Liver (tissue), 9 donors: ENCODE data around the gene EFEMP2. TPM values are rescaled to one million over a fixed set of nuclear protein-coding genes. Genes with fewer than 3 reads are reported as not detected.
"Not testable (repeated sequence)": the region's sequence is repeated elsewhere in the genome, so short reads cannot be mapped to it uniquely, and the experiment has no call there.

Experiments used
- DNase-seq: peaks from one replicate; pipeline ENCODE4 v3.0.0-alpha.2; 2017; ENCODE audit warnings: low spot score
- H3K27ac ChIP-seq, 2 donors: one replicate each; pipeline ENCODE4 v1.7.0; 2013; ENCODE audit warnings: inconsistent platforms in 2 of 2, low read length in 2 of 2, control low read depth in 1 of 2, low read depth in 1 of 2, mild to moderate bottlenecking in 1 of 2
- H3K27me3 ChIP-seq, 4 donors: one replicate each; pipeline versions ENCODE4 v1.6.1 to v1.7.0; 2013; ENCODE audit warnings: low read length in 3 of 4, inconsistent platforms in 1 of 4, mild to moderate bottlenecking in 1 of 4, moderate library complexity in 1 of 4; ENCODE audit not compliant: control insufficient read depth in 4 of 4, insufficient read depth in 4 of 4
- H3K36me3 ChIP-seq, 4 donors: one replicate each; pipeline versions ENCODE4 v1.6.1 to v1.7.0; 2013; ENCODE audit warnings: low read length in 3 of 4, mild to moderate bottlenecking in 3 of 4, low read depth in 1 of 4, moderate library complexity in 1 of 4; ENCODE audit not compliant: control insufficient read depth in 4 of 4, insufficient read depth in 3 of 4
- H3K4me1 ChIP-seq, 4 donors: one replicate each; pipeline versions ENCODE4 v1.6.1 to v1.7.0; 2013; ENCODE audit warnings: low read length in 3 of 4, mild to moderate bottlenecking in 3 of 4, moderate library complexity in 1 of 4; ENCODE audit not compliant: control insufficient read depth in 4 of 4, insufficient read depth in 4 of 4
- H3K4me3 ChIP-seq, 3 donors: one replicate each; pipeline versions ENCODE4 v1.6.1 to v1.7.0; 2013; ENCODE audit warnings: low read length in 3 of 3, control low read depth in 1 of 3, low read depth in 1 of 3, mild to moderate bottlenecking in 1 of 3
- H3K9ac ChIP-seq, 2 donors: one replicate each; pipeline ENCODE4 v1.7.0; 2013; ENCODE audit warnings: low read length in 2 of 2, mild to moderate bottlenecking in 2 of 2, moderate library complexity in 2 of 2, control low read depth in 1 of 2, low read depth in 1 of 2
- H3K9me3 ChIP-seq, 4 donors: one replicate each; pipeline versions ENCODE4 v1.6.1 to v1.7.0; 2013; ENCODE audit warnings: low read length in 3 of 4; ENCODE audit not compliant: control insufficient read depth in 4 of 4
- ATF3 ChIP-seq: IDR thresholded peaks from 2 replicates; pipeline ENCODE4 v1.6.1; 2016; ENCODE audit warnings: antibody characterized with exemption
- CTCF ChIP-seq: fragments of 150-350 bp; IDR thresholded peaks from 2 replicates; pipeline ENCODE4 v1.5.1; 2017; ENCODE audit warnings: improper control_type of control experiment, low read depth, low read length; ENCODE audit not compliant: missing input control
- EGR1 ChIP-seq, 2 donors: IDR thresholded peaks; 2 replicates each; pipeline ENCODE4 v1.6.1; 2016 to 2018; ENCODE audit warnings: antibody characterized with exemption in 2 of 2, low read depth in 2 of 2
- FOXA1 ChIP-seq: IDR thresholded peaks from 2 replicates; pipeline ENCODE4 v1.6.1; 2016; ENCODE audit warnings: antibody characterized with exemption
- FOXA2 ChIP-seq: IDR thresholded peaks from 2 replicates; pipeline ENCODE4 v1.6.1; 2016; ENCODE audit warnings: antibody characterized with exemption
- GABPA ChIP-seq, 2 donors: IDR thresholded peaks in 1 of 2; conservative IDR thresholded peaks in 1 of 2; 2 replicates each; pipeline ENCODE4 v1.6.1; 2016; ENCODE audit warnings: antibody characterized with exemption in 2 of 2, mild to moderate bottlenecking in 1 of 2, moderate library complexity in 1 of 2
- HNF4A ChIP-seq, 2 donors: conservative IDR thresholded peaks; 2 replicates each; pipeline ENCODE4 v1.6.1; 2016; ENCODE audit warnings: antibody characterized with exemption in 2 of 2, mild to moderate bottlenecking in 2 of 2
- HNF4G ChIP-seq: IDR thresholded peaks from 2 replicates; pipeline ENCODE4 v1.6.1; 2016; ENCODE audit warnings: antibody characterized with exemption
- JUND ChIP-seq, 2 donors: IDR thresholded peaks; 2 replicates each; pipeline ENCODE4 v1.6.1; 2016; ENCODE audit warnings: antibody characterized with exemption in 2 of 2
- NR2F2 ChIP-seq: IDR thresholded peaks from 2 replicates; pipeline ENCODE4 v1.6.1; 2016; ENCODE audit warnings: antibody characterized with exemption
- RAD21 ChIP-seq, 2 donors: IDR thresholded peaks; 2 replicates each; pipeline ENCODE4 v1.6.1; 2016; ENCODE audit warnings: antibody characterized with exemption in 2 of 2, mild to moderate bottlenecking in 2 of 2
- RXRA ChIP-seq, 2 donors: IDR thresholded peaks; 2 replicates each; pipeline ENCODE4 v1.6.1; 2017 to 2018; ENCODE audit warnings: antibody characterized with exemption in 2 of 2, mild to moderate bottlenecking in 1 of 2
- SP1 ChIP-seq: IDR thresholded peaks from 2 replicates; pipeline ENCODE4 v1.6.1; 2018; ENCODE audit warnings: antibody characterized with exemption, mild to moderate bottlenecking
- YY1 ChIP-seq: IDR thresholded peaks from 2 replicates; pipeline ENCODE4 v1.6.1; 2016; ENCODE audit warnings: antibody characterized with exemption, mild to moderate bottlenecking
- WGBS: extraction: QIAGEN DNeasy Blood & Tissue Kit; methylation state at CpG from one replicate; pipeline ENCODE4 v1.1.7; 2013; 5-methylcytosine and 5-hydroxymethylcytosine counted together
- polyA plus RNA-seq, 2 donors: library from polyadenylated mRNA; stranded (reverse) in 1 of 2; unstranded in 1 of 2; fragments of 200-250 nt in 1 of 2; fragments of >200 nt in 1 of 2; fragmentation: Nextera tagmentation in 1 of 2; extraction: Ambion mirVana in 1 of 2; gene quantifications; one replicate each; pipeline versions ENCODE4 v1.2.1 to v1.2.3, GENCODE V29; 2013 to 2015
- total RNA-seq, 2 donors: library from RNA; depleted of rRNA; stranded (reverse); fragments of >200 nt; gene quantifications; one replicate each; pipeline ENCODE4 v1.2.3, GENCODE V29; 2014
- TF ChIP-seq, protein P1 (sequence below): IDR thresholded peaks from 2 replicates; pipeline ENCODE4 v1.6.1; 2016; ENCODE audit warnings: antibody characterized with exemption
- TF ChIP-seq, protein P2 (sequence below): IDR thresholded peaks from 2 replicates; pipeline ENCODE4 v1.6.1; 2016; ENCODE audit warnings: antibody characterized with exemption
- donor health status: healthy.
- donor health status: healthy.
- donor health status: healthy.
- donor health status: healthy.
- donor health status: healthy.

Gene EFEMP2
- total and polyA plus RNA-seq, 4 donors = 5.0 to 10.7 (median 5.3) TPM

GRCh38 chr11:65849366-65849765 is 23.2 kb downstream of the EFEMP2 start:
- TF ChIP-seq HNF4G (no peak), FOXA2 (no peak)
- Histone ChIP-seq H3K9me3 (peaks cover 0 to 7% (median 2%) of the 10 kb centered on the region in 4 donors), H3K27me3 (no peaks in the 10 kb centered on the region), H3K36me3 (peaks cover 8 to 20% (median 11%) of the 10 kb centered on the region in 4 donors), H3K27ac (no peak overlapping the region), H3K9ac (no peak overlapping the region), H3K4me3 (no peak overlapping the region), H3K4me1 (no peaks in the 10 kb centered on the region)
- DNase-seq = no peak
- WGBS = 63% methylated on average over 8 of the region's 8 CpGs

DNA sequence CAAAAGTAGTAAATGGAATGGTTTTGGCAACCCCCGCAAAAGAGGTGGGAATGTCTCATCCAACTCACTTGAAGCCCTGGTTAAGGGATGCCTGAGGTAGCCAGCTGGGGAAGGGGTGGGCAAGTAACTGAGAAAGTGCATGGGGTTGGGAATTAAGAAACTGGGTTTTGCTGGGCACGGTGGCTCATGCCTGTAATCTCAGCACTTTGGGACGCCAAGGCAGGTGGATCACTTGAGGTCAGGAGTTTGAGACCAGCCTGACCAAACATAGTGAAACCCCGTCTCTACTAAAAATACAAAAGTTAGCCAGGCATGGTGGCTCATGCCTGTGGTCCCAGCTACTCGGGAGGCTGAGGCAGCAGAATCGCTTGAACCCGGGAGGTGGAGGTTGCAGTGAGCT is 23.9 kb downstream of the EFEMP2 start:
- not testable (repeated sequence) for DNase-seq, H3K27ac ChIP-seq, H3K4me3 ChIP-seq, H3K9ac ChIP-seq, H3K4me1 ChIP-seq, H3K27me3 ChIP-seq, H3K9me3 ChIP-seq
- peaks cover 3 to 14% (median 5%) of the 10 kb centered on the region in 4 donors for H3K36me3 ChIP-seq
- WGBS = 63% methylated on average over 7 of the region's 7 CpGs

DNA sequence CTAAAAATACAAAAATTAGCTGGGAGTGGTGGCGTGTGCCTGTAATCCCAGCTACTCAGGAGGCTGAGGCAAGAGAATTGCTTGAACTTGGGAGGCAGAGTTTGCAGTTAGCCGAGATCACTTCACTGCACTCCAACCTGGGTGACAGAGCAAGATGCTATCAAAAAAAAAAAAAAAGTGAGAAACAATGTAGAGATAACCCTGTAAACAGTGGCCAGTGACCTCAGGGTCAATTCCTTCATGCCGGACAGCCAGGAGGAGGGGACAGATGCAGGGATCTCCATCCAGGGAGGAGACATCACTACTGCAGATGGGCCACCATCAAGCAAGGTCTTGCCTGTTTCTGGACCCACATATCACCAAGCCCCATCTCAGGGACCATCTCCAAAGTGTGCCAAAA is 24.9 kb downstream of the EFEMP2 start:
- H3K4me1 ChIP-seq = peaks cover 0 to 2% (median 0%) of the 10 kb centered on the region in 4 donors
- H3K9ac ChIP-seq = no peak overlapping the region
- DNase-seq = no peak
- peaks cover 0 to 4% (median 2%) of the 10 kb centered on the region in 4 donors for H3K36me3 ChIP-seq
- no peaks in the 10 kb centered on the region for H3K27me3 ChIP-seq
- H3K4me3 ChIP-seq = no peak overlapping the region
- TF ChIP-seq ATF3 = no peak
- TF ChIP-seq, protein P1, sequence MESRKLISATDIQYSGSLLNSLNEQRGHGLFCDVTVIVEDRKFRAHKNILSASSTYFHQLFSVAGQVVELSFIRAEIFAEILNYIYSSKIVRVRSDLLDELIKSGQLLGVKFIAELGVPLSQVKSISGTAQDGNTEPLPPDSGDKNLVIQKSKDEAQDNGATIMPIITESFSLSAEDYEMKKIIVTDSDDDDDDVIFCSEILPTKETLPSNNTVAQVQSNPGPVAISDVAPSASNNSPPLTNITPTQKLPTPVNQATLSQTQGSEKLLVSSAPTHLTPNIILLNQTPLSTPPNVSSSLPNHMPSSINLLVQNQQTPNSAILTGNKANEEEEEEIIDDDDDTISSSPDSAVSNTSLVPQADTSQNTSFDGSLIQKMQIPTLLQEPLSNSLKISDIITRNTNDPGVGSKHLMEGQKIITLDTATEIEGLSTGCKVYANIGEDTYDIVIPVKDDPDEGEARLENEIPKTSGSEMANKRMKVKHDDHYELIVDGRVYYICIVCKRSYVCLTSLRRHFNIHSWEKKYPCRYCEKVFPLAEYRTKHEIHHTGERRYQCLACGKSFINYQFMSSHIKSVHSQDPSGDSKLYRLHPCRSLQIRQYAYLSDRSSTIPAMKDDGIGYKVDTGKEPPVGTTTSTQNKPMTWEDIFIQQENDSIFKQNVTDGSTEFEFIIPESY = no peak
- no peak overlapping the region for H3K27ac ChIP-seq
- peaks cover 0 to 7% (median 2%) of the 10 kb centered on the region in 4 donors for H3K9me3 ChIP-seq
- 66% methylated on average over 3 of the region's 3 CpGs for WGBS

DNA sequence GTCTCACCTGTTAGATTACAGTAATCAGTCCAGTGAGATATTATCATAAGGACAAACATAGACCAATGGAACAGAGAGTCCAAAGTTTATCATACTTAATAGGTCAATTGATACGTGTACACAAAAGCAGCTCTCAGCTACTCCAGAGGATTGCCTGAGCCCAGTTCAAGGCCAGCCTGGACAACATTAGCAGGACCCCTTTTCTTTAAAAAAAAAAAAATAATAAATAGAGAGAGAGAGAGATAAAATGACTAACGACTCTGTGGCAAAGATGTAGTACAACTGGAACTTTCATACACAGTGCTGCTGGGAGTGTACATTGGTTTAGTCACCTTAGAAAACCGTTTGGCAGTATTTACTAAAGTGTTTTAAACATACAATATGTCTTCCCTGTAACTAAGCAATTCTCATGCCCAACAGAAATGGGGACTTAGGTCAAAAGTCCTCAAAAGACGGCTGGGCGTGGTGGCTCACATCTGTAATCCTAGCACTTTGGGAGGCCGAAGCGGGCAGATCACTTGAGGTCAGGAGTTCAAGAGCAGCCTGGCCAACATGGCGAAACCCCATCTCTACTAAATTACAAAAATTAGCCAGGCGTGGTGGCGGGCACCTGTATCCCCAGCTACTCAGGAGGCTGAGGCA is 28.2 kb downstream of the EFEMP2 start:
- H3K4me1 ChIP-seq = peaks cover 0 to 2% (median 0%) of the 10 kb centered on the region in 4 donors
- no peaks in the 10 kb centered on the region for H3K9me3 ChIP-seq
- no peak for DNase-seq
- H3K4me3 ChIP-seq = no peak overlapping the region
- WGBS = 77% methylated on average over 10 of the region's 10 CpGs
- no peaks in the 10 kb centered on the region for H3K36me3 ChIP-seq
- no peak overlapping the region for H3K27ac ChIP-seq
- no peaks in the 10 kb centered on the region for H3K27me3 ChIP-seq
- H3K9ac ChIP-seq = no peak overlapping the region
- no peak for TF ChIP-seq RAD21 (IDR thresholded peaks at IDR 0.05)
- TF ChIP-seq, protein P1 = no peak
- no peak for TF ChIP-seq JUND (IDR thresholded peaks at IDR 0.05)
- TF ChIP-seq SP1 = no peak
- no peak for TF ChIP-seq RXRA (IDR thresholded peaks at IDR 0.05)
- TF ChIP-seq FOXA1 = no peak
- TF ChIP-seq HNF4A (conservative IDR thresholded peaks at IDR 0.05) = no peak
- no peak for TF ChIP-seq ATF3
- TF ChIP-seq, protein P2, sequence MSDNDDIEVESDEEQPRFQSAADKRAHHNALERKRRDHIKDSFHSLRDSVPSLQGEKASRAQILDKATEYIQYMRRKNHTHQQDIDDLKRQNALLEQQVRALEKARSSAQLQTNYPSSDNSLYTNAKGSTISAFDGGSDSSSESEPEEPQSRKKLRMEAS = no peak
- TF ChIP-seq EGR1 (IDR thresholded peaks at IDR 0.05; ENCODE audit: low read depth in 2 of 2) = no peak
- no peak for TF ChIP-seq NR2F2
- no peak for TF ChIP-seq CTCF
- TF ChIP-seq YY1 = no peak
- TF ChIP-seq GABPA (IDR thresholded peaks at IDR 0.05 in 1 of 2, conservative IDR thresholded peaks at IDR 0.05 in 1 of 2) = no peak
